HG02798 (cell line): ENCODE results near the gene POU3F3.

Experiments
- ATAC-seq: cut with Tn5 transposase; IDR thresholded peaks from one replicate; pipeline ENCODE4 v1.9.1; 2021; ENCODE audit warnings: mild to moderate bottlenecking; ENCODE audit not compliant: unreplicated experiment, poor library complexity

Gene POU3F3

GRCh38 chr2:104872866-104873688 lies 19.2 kb downstream of the POU3F3 start:
- peak; percentile 89 for ATAC-seq

GRCh38 chr2:104873689-104874054 lies 19.8 kb downstream of the POU3F3 start:
- no peak for ATAC-seq

- no peak for ATAC-seq
These were observed 20.3 kb downstream of the POU3F3 start for GRCh38 chr2:104874230-104874629.

GRCh38 chr2:104875262-104875661 lies 21.3 kb downstream of the POU3F3 start:
- no peak for ATAC-seq

GRCh38 chr2:104876606-104877570 lies 23.0 kb downstream of the POU3F3 start:
- ATAC-seq, result no peak

GRCh38 chr2:104878863-104879512 lies 25.1 kb downstream of the POU3F3 start:
- no peak for ATAC-seq

GRCh38 chr2:104880076-104880475 lies 26.2 kb downstream of the POU3F3 start:
- ATAC-seq, result no peak

- ATAC-seq, result no peak
These were observed 29.4 kb downstream of the POU3F3 start for GRCh38 chr2:104883357-104883756.

GRCh38 chr2:104885119-104885782 lies 31.3 kb downstream of the POU3F3 start:
- ATAC-seq, result no peak

GRCh38 chr2:104887676-104888075 lies 33.8 kb downstream of the POU3F3 start:
- ATAC-seq, result no peak

- ATAC-seq, result no peak
These were observed 34.8 kb downstream of the POU3F3 start for GRCh38 chr2:104888489-104889258.

GRCh38 chr2:104889291-104889959 lies 35.5 kb downstream of the POU3F3 start:
- peak; percentile 64 for ATAC-seq

GRCh38 chr2:104889960-104890684 lies 36.2 kb downstream of the POU3F3 start:
- no peak for ATAC-seq

GRCh38 chr2:104890685-104891069 lies 36.8 kb downstream of the POU3F3 start:
- no peak for ATAC-seq

GRCh38 chr2:104891145-104891544 lies 37.2 kb downstream of the POU3F3 start:
- ATAC-seq, result no peak

GRCh38 chr2:104896446-104896845 lies 42.5 kb downstream of the POU3F3 start:
- no peak for ATAC-seq

GRCh38 chr2:104897515-104898184 lies 43.7 kb downstream of the POU3F3 start:
- no peak for ATAC-seq

GRCh38 chr2:104900608-104901007 lies 46.7 kb downstream of the POU3F3 start:
- no peak for ATAC-seq
